RWPE2 (cell line): ENCODE data around the gene ATE1.

Experiments
- ATAC-seq: fragments of 200-7000 bp; cut with Tn5 transposase; 3 replicates; pipeline ENCODE4 v1.9.1; 2021; ENCODE audit warnings: low read depth
- DNase-seq: peaks from one replicate; pipeline ENCODE4 v3.0.0-alpha.2; 2020; ENCODE audit warnings: low spot score
- H3K27ac ChIP-seq: fragments of 450-650 bp; 2 replicates; pipeline ENCODE4 v1.5.1; 2017; ENCODE audit warnings: mild to moderate bottlenecking; ENCODE audit not compliant: poor library complexity, severe bottlenecking
- H3K27me3 ChIP-seq: fragments of 250-450 bp; sonication (Bioruptor Pico); 2 replicates; pipeline ENCODE4 v1.5.1; 2021; ENCODE audit warnings: mild to moderate bottlenecking, moderate library complexity; ENCODE audit not compliant: insufficient read depth, poor library complexity, severe bottlenecking
- H3K36me3 ChIP-seq: fragments of 250-450 bp; sonication (Bioruptor Pico); 2 replicates; pipeline ENCODE4 v1.5.1; 2020; ENCODE audit warnings: low read depth, mild to moderate bottlenecking, moderate library complexity
- H3K4me1 ChIP-seq: fragments of 250-450 bp; sonication (Bioruptor Pico); 2 replicates; pipeline ENCODE4 v1.5.1; 2021; ENCODE audit warnings: mild to moderate bottlenecking, moderate library complexity; ENCODE audit not compliant: insufficient read depth, poor library complexity, severe bottlenecking
- H3K4me3 ChIP-seq: fragments of 250-450 bp; sonication (Bioruptor Pico); 2 replicates; pipeline ENCODE4 v1.5.1; 2021; ENCODE audit warnings: mild to moderate bottlenecking, moderate library complexity; ENCODE audit not compliant: severe bottlenecking
- H3K9me3 ChIP-seq: fragments of 250-450 bp; sonication (Bioruptor Pico); 2 replicates; pipeline ENCODE4 v1.5.1; 2021; ENCODE audit warnings: mild to moderate bottlenecking, moderate library complexity; ENCODE audit not compliant: severe bottlenecking
- TF ChIP-seq, protein P1 (sequence below): fragments of 450-650 bp; IDR thresholded peaks from one replicate; pipeline ENCODE4 v1.5.1; 2017; ENCODE audit warnings: mild to moderate bottlenecking, moderate library complexity; ENCODE audit not compliant: poor library complexity, severe bottlenecking

Gene ATE1

DNA sequence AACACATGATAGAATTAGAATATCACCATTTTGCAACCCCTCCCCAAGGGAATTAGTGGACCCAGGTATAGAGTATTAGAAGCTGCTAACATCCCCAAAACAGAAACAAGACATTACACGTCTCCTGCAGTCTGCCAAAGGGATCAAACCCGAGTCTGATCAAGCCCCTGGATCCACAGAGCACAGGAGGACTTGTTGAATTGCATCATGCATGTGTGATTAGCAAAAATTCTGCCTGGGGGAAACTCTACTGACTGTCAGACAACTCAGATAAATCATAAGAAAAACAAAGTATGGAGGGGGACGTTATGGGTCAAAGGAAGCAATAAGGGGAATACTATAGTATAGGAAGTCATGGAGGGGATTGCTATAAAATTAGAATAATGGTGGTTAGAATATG, 212.8 kb downstream of the ATE1 start:
- no peak overlapping the region for H3K4me3 ChIP-seq
- no peaks in the 10 kb centered on the region for H3K36me3 ChIP-seq
- DNase-seq: no peak
- no peaks in the 10 kb centered on the region for H3K9me3 ChIP-seq
- ATAC-seq: no peak
- H3K27ac ChIP-seq: no peak overlapping the region
- no peaks in the 10 kb centered on the region for H3K4me1 ChIP-seq
- H3K27me3 ChIP-seq: no peaks in the 10 kb centered on the region
- TF ChIP-seq, protein P1, sequence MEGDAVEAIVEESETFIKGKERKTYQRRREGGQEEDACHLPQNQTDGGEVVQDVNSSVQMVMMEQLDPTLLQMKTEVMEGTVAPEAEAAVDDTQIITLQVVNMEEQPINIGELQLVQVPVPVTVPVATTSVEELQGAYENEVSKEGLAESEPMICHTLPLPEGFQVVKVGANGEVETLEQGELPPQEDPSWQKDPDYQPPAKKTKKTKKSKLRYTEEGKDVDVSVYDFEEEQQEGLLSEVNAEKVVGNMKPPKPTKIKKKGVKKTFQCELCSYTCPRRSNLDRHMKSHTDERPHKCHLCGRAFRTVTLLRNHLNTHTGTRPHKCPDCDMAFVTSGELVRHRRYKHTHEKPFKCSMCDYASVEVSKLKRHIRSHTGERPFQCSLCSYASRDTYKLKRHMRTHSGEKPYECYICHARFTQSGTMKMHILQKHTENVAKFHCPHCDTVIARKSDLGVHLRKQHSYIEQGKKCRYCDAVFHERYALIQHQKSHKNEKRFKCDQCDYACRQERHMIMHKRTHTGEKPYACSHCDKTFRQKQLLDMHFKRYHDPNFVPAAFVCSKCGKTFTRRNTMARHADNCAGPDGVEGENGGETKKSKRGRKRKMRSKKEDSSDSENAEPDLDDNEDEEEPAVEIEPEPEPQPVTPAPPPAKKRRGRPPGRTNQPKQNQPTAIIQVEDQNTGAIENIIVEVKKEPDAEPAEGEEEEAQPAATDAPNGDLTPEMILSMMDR: no peak

DNA sequence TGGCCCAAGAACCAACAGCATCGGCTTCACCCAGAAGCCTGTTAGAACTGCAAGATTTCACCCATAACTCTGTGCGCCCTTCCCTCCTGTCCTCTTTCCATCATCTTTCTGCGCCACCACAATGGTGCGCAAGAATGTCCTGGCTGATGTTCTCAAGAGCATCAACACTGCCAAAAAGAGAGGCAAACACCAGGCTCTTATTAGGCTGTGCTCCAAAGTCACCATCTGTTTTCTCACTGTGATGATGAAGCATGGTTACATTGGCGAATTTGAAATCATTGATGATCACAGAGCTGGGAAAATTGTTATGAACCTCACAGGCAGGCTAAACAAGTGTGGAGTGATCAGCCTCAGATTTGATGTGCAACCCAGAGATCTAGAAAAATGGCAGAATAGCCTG, 214.3 kb downstream of the ATE1 start:
- Histone ChIP-seq H3K9me3 (no peaks in the 10 kb centered on the region), H3K27ac (no peak overlapping the region), H3K36me3 (no peaks in the 10 kb centered on the region), H3K4me3 (no peak overlapping the region), H3K27me3 (no peaks in the 10 kb centered on the region), H3K4me1 (no peaks in the 10 kb centered on the region)
- DNase-seq: no peak
- ATAC-seq: no peak
- TF ChIP-seq, protein P1: no peak

DNA sequence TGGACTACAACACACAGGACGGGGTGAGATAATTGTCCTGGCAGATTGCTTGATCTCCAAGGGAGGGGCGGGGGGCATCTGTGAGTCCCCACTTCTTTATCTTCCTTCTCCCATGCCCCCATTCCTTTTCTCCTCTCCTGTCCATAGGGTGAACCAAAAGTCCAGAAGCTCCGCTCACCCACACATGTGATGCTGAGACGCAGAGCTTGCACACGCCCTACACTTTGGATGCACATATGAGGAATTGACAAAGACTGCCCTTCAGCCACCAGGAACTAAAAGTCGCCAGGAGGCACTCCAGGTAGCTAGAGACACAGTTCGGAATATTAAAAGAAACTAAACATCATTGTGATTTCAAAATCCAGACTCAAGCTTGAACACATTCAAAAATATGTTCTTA, 216.9 kb downstream of the ATE1 start:
- TF ChIP-seq, protein P1: no peak
- DNase-seq: no peak
- Histone ChIP-seq H3K27ac (no peak overlapping the region), H3K4me3 (no peak overlapping the region), H3K4me1 (no peaks in the 10 kb centered on the region), H3K9me3 (no peaks in the 10 kb centered on the region), H3K36me3 (no peaks in the 10 kb centered on the region), H3K27me3 (no peaks in the 10 kb centered on the region)
- no peak for ATAC-seq

DNA sequence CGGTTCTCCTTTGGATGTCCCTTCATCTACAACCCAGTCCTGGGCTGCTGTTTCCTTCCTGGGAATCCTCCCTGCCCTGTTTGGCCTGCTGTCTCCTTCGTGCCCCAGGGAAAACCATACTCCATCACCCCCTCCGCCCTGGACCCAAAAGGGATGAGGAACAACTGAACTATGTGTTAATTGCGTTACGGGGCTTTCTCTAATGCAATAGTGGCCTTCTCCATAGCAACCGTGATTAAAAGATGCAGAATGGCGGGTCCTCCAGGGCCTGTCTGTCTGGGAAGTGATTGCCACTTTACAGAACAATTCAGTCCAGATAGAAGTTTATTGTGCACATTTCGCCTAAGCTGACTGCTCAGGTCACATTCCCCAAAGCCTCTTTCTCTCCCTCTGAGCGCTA, 217.6 kb downstream of the ATE1 start:
- ATAC-seq: no peak
- Histone ChIP-seq H3K27me3 (no peaks in the 10 kb centered on the region), H3K9me3 (no peaks in the 10 kb centered on the region), H3K36me3 (no peaks in the 10 kb centered on the region), H3K4me3 (no peak overlapping the region), H3K4me1 (no peaks in the 10 kb centered on the region), H3K27ac (no peak overlapping the region)
- DNase-seq: no peak
- TF ChIP-seq, protein P1: no peak

DNA sequence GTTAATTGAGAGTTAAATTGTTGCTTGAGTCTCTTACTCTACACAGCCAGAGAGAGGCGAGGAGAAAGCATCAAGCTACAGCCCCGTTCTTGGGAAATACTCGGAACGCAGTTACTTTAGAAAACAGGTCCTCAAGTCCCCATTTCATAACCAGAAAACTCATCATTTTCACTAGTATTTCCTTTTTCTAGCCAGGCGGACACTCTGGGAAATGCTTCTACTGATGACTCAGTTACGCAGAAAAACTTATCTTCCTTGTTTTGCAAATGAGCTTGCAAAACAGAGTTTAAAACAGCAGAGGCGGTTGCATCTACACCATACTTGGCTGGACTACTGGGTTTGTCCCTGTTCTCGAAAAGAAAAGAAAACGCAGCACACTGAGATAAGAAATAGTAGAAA, 218.2 kb downstream of the ATE1 start:
- TF ChIP-seq, protein P1: no peak
- Histone ChIP-seq H3K27me3 (no peaks in the 10 kb centered on the region), H3K4me3 (no peak overlapping the region), H3K4me1 (no peaks in the 10 kb centered on the region), H3K36me3 (no peaks in the 10 kb centered on the region), H3K9me3 (no peaks in the 10 kb centered on the region), H3K27ac (no peak overlapping the region)
- DNase-seq (no peak), ATAC-seq (no peak)
